H9 (cell line): ENCODE data around the gene MSI2. TPM values are rescaled to one million over a fixed set of nuclear protein-coding genes. Genes with fewer than 3 reads are reported as not detected.

Source experiments
- DNase-seq: peaks from one replicate; pipeline ENCODE4 v3.0.0-alpha.2; 2017
- H2AFZ ChIP-seq: one replicate; pipeline ENCODE4 v1.6.1; 2013; ENCODE audit warnings: mild to moderate bottlenecking, low read length, control low read depth, moderate library complexity
- H2AK5ac ChIP-seq: 2 replicates; pipeline ENCODE4 v1.6.1; 2013; ENCODE audit warnings: low read length, control low read depth, mixed read lengths; ENCODE audit not compliant: insufficient read length
- H2BK120ac ChIP-seq: one replicate; pipeline ENCODE4 v1.6.1; 2013; ENCODE audit warnings: low read depth, mild to moderate bottlenecking, low read length, control low read depth, inconsistent platforms; ENCODE audit not compliant: poor library complexity, severe bottlenecking
- H2BK12ac ChIP-seq: 2 replicates; pipeline ENCODE4 v1.6.1; 2013; ENCODE audit warnings: low read length, control low read depth, mixed read lengths, low read depth; ENCODE audit not compliant: insufficient read length
- H2BK15ac ChIP-seq: 2 replicates; pipeline ENCODE4 v1.6.1; 2013; ENCODE audit warnings: low read depth, low read length, control low read depth
- H2BK20ac ChIP-seq: one replicate; pipeline ENCODE4 v1.6.1; 2013; ENCODE audit warnings: low read depth, mild to moderate bottlenecking, low read length, control low read depth, inconsistent platforms; ENCODE audit not compliant: poor library complexity, severe bottlenecking
- H2BK5ac ChIP-seq: 2 replicates; pipeline ENCODE4 v1.6.1; 2013; ENCODE audit warnings: low read length, control low read depth, mixed read lengths; ENCODE audit not compliant: insufficient read length
- H3K14ac ChIP-seq: 2 replicates; pipeline ENCODE4 v1.6.1; 2013; ENCODE audit warnings: low read length, control low read depth; ENCODE audit not compliant: insufficient read depth
- H3K18ac ChIP-seq: 2 replicates; pipeline ENCODE4 v1.6.1; 2013; ENCODE audit warnings: low read depth, mild to moderate bottlenecking, mixed read lengths, low read length, control low read depth; ENCODE audit not compliant: insufficient read length
- H3K23ac ChIP-seq: 2 replicates; pipeline ENCODE4 v1.6.1; 2013; ENCODE audit warnings: low read length, control low read depth, mixed read lengths, low read depth; ENCODE audit not compliant: insufficient read length
- H3K23me2 ChIP-seq: 2 replicates; pipeline ENCODE4 v1.6.1; 2013; ENCODE audit warnings: low read depth, mild to moderate bottlenecking, mixed read lengths, low read length, control low read depth; ENCODE audit not compliant: insufficient read length, poor library complexity, severe bottlenecking
- H3K27ac ChIP-seq: 2 replicates; pipeline ENCODE4 v1.5.1; 2013; ENCODE audit warnings: low read length, control low read depth, mixed read lengths, low read depth; ENCODE audit not compliant: insufficient read length
- H3K27me3 ChIP-seq: 2 replicates; pipeline ENCODE4 v1.6.1; 2013; ENCODE audit warnings: low read length, control low read depth, inconsistent platforms; ENCODE audit not compliant: insufficient read depth
- H3K4ac ChIP-seq: 2 replicates; pipeline ENCODE4 v1.6.1; 2013; ENCODE audit warnings: low read depth, mild to moderate bottlenecking, control low read depth, inconsistent platforms, low read length, moderate library complexity
- H3K4me1 ChIP-seq: 2 replicates; pipeline ENCODE4 v1.6.1; 2013; ENCODE audit warnings: low read length, control low read depth, inconsistent platforms; ENCODE audit not compliant: insufficient read depth
- H3K4me2 ChIP-seq: 2 replicates; pipeline ENCODE4 v1.6.1; 2013; ENCODE audit warnings: low read length, control low read depth, mixed read lengths; ENCODE audit not compliant: insufficient read length, insufficient read depth
- H3K56ac ChIP-seq: 2 replicates; pipeline ENCODE4 v1.6.1; 2013; ENCODE audit warnings: low read depth, mild to moderate bottlenecking, mixed read lengths, low read length, control low read depth; ENCODE audit not compliant: insufficient read length
- H3K79me1 ChIP-seq: 2 replicates; pipeline ENCODE4 v1.6.1; 2013; ENCODE audit warnings: low read depth, mild to moderate bottlenecking, moderate library complexity, low read length, control low read depth, inconsistent platforms; ENCODE audit not compliant: insufficient read depth, poor library complexity, severe bottlenecking
- H3K79me2 ChIP-seq: 2 replicates; pipeline ENCODE4 v1.6.1; 2013; ENCODE audit warnings: low read length, control low read depth, inconsistent platforms; ENCODE audit not compliant: insufficient read depth
- H3K9ac ChIP-seq: 2 replicates; pipeline ENCODE4 v1.6.1; 2013; ENCODE audit warnings: low read length, control low read depth, mixed read lengths; ENCODE audit not compliant: insufficient read length; ENCODE audit errors: extremely low read depth
- H3K9me3 ChIP-seq: one replicate; pipeline ENCODE4 v1.6.1; 2013; ENCODE audit warnings: low read depth, low read length, inconsistent platforms; ENCODE audit not compliant: control insufficient read depth
- H3T11ph ChIP-seq: one replicate; pipeline ENCODE4 v1.6.1; 2013; ENCODE audit warnings: mild to moderate bottlenecking, low read length, control low read depth, inconsistent platforms
- H4K20me1 ChIP-seq: one replicate; pipeline ENCODE4 v1.6.1; 2013; ENCODE audit not compliant: control insufficient read depth, insufficient read length, insufficient read depth
- H4K5ac ChIP-seq: 2 replicates; pipeline ENCODE4 v1.6.1; 2013; ENCODE audit warnings: low read depth, mild to moderate bottlenecking, mixed read lengths, low read length, control low read depth; ENCODE audit not compliant: insufficient read length
- H4K8ac ChIP-seq: replicated peaks from 2 replicates; pipeline ENCODE4 v1.6.1; 2013; ENCODE audit warnings: low read length, control low read depth, mixed read lengths, low read depth; ENCODE audit not compliant: insufficient read length
- H4K91ac ChIP-seq: 2 replicates; pipeline ENCODE4 v1.6.1; 2013; ENCODE audit warnings: low read depth, mild to moderate bottlenecking, moderate library complexity, mixed read lengths, low read length, control low read depth; ENCODE audit not compliant: insufficient read length
- H3K27ac Mint-ChIP-seq, 3 experiments: 2 replicates in 2 of 3; 3 replicates in 1 of 3; pipeline ENCODE4 v1.8.0; 2020 to 2021; ENCODE audit warnings: mixed read lengths in 3 of 3, mild to moderate bottlenecking in 1 of 3, moderate library complexity in 1 of 3
- H3K27me3 Mint-ChIP-seq: 2 replicates; pipeline ENCODE4 v1.8.0; 2021; ENCODE audit warnings: low read depth, mild to moderate bottlenecking, moderate library complexity, mixed read lengths
- H3K36me3 Mint-ChIP-seq, 3 experiments: 2 replicates in 2 of 3; 3 replicates in 1 of 3; pipeline ENCODE4 v1.8.0; 2020 to 2021; ENCODE audit warnings: low read depth in 3 of 3, mixed read lengths in 3 of 3; ENCODE audit not compliant: insufficient read depth in 1 of 3
- H3K4me1 Mint-ChIP-seq, 2 experiments: 2 replicates each; pipeline ENCODE4 v1.8.0; 2020; ENCODE audit warnings: mixed read lengths in 2 of 2
- H3K4me3 Mint-ChIP-seq, 2 experiments: 2 replicates in 1 of 2; 3 replicates in 1 of 2; pipeline ENCODE4 v1.8.0; 2020 to 2021; ENCODE audit warnings: mild to moderate bottlenecking in 2 of 2, mixed read lengths in 2 of 2, moderate library complexity in 1 of 2
- H3K9me3 Mint-ChIP-seq, 2 experiments: 2 replicates in 1 of 2; 3 replicates in 1 of 2; pipeline ENCODE4 v1.8.0; 2020; ENCODE audit warnings: mild to moderate bottlenecking in 2 of 2, mixed read lengths in 2 of 2, moderate library complexity in 1 of 2
- CTCF ChIP-seq: fragments of 200-600 bp; sonication (generic); conservative IDR thresholded peaks from 3 replicates; pipeline ENCODE4 v1.8.0; 2021; ENCODE audit warnings: antibody characterized with exemption, mild to moderate bottlenecking
- WGBS: extraction: QIAGEN DNeasy Blood & Tissue Kit; methylation state at CpG from one replicate; pipeline ENCODE4 v1.1.7; 2013; ENCODE audit warnings: missing lambda C conversion rate, low lambda C conversion rate, mixed read lengths; ENCODE audit not compliant: insufficient read length; ENCODE audit errors: extremely low coverage; 5-methylcytosine and 5-hydroxymethylcytosine counted together
- total RNA-seq: library from RNA; stranded (reverse); gene quantifications from 2 replicates; pipeline ENCODE4 v1.2.1, GENCODE V29; 2021

MSI2 gene
- total RNA-seq, 1 experiment from 2014 or later, result 98.5 TPM

- H3K36me3 Mint-ChIP-seq, result peaks cover 3 to 11% (median 4%) of the 10 kb centered on the region in 3 experiments; a peak in 5 of 7 replicates
- no CpG with 5 or more reads among the region's 8 CpGs for WGBS
- no peaks in the 10 kb centered on the region; the same call in 1 of the 2 replicates for H3K27me3 Mint-ChIP-seq
- TF ChIP-seq CTCF, result no peak
- Histone ChIP-seq H3K18ac (no peak overlapping the region), H3K9ac (no peak overlapping the region), H3K56ac (no peak overlapping the region), H3K4ac (no peak overlapping the region), H4K91ac (no peak overlapping the region), H3K9me3 (no peaks in the 10 kb centered on the region), H2BK120ac (no peak overlapping the region), H2BK20ac (no peak overlapping the region), H3K27ac (no peak overlapping the region), H4K5ac (no peak overlapping the region), H2BK15ac (no peak overlapping the region), H3T11ph (no peak overlapping the region), H2AK5ac (no peak overlapping the region), H3K14ac (no peak overlapping the region), H3K79me1 (no peaks in the 10 kb centered on the region), H3K4me2 (no peak overlapping the region), H3K79me2 (no peaks in the 10 kb centered on the region), H2AFZ (no peak overlapping the region), H4K8ac (no peak overlapping the region), H3K27me3 (no peaks in the 10 kb centered on the region), H2BK5ac (no peak overlapping the region), H3K4me1 (no peaks in the 10 kb centered on the region), H3K23ac (no peak overlapping the region), H2BK12ac (no peak overlapping the region), H4K20me1 (no peaks in the 10 kb centered on the region), H3K23me2 (no peaks in the 10 kb centered on the region)
- no peak overlapping the region; a peak in 1 of 7 replicates for H3K27ac Mint-ChIP-seq
- H3K9me3 Mint-ChIP-seq, result peaks cover 3 to 4% of the 10 kb centered on the region in 2 experiments; a peak in 1 of 5 replicates
- H3K4me3 Mint-ChIP-seq, result no peak overlapping the region
- peaks cover 0 to 6% of the 10 kb centered on the region in 2 experiments; a peak in 2 of 4 replicates for H3K4me1 Mint-ChIP-seq
- no peak for DNase-seq
Measured at GRCh38 chr17:57622306-57622682, 366.0 kb downstream of the MSI2 start.
